ENCODE measurements around the gene COL9A1. TPM values are rescaled to one million over a fixed set of nuclear protein-coding genes. Genes with fewer than 3 reads are reported as not detected.

COL9A1 gene
- total RNA-seq, 1 experiment from 2014 or later = not detected

GRCh38 chr6:70299456-70299855 lies 3.4 kb downstream of the COL9A1 start:
- in situ Hi-C loops (cut with HindIII; ENCODE audit: low pct_unique_long_range_greater_than_20kb, low sequenced_read_pairs) = no loop called here
- no peak for DNase-seq (ENCODE audit: low read depth)

- in situ Hi-C loops (cut with HindIII; ENCODE audit: low pct_unique_long_range_greater_than_20kb, low sequenced_read_pairs) = no loop called here
- no peak for DNase-seq (ENCODE audit: low read depth)
These were observed 4.8 kb downstream of the COL9A1 start for GRCh38 chr6:70298068-70298467.

DNA sequence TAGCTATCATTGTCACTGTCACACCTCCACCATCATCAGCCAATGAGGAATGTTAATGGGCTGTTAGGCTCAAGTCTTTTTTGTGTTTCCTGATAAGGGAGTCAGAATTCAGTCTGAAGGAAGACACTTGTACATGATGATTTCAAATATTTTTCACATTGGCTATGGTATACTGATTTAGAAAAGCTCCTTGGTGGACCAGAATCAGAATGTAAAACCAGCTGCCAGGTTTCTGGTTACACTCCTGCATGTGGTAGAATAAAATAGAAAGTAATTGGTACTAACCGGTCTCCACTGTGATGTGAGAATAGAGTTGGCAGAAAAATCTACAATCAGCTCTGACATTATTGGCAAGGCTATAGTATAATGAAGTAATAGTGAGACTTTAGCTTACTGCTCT lies 10.7 kb downstream of the COL9A1 start:
- in situ Hi-C loops (cut with HindIII; ENCODE audit: low pct_unique_long_range_greater_than_20kb, low sequenced_read_pairs) = no loop called here
- DNase-seq (ENCODE audit: low read depth) = no peak

GRCh38 chr6:70289299-70289698 lies 13.6 kb downstream of the COL9A1 start:
- in situ Hi-C loops (cut with HindIII; ENCODE audit: low pct_unique_long_range_greater_than_20kb, low sequenced_read_pairs) = no loop called here
- DNase-seq (ENCODE audit: low read depth) = no peak

GRCh38 chr6:70286905-70287304 lies 16.0 kb downstream of the COL9A1 start:
- in situ Hi-C loops (cut with HindIII; ENCODE audit: low pct_unique_long_range_greater_than_20kb, low sequenced_read_pairs) = no loop called here
- no peak for DNase-seq (ENCODE audit: low read depth)

DNA sequence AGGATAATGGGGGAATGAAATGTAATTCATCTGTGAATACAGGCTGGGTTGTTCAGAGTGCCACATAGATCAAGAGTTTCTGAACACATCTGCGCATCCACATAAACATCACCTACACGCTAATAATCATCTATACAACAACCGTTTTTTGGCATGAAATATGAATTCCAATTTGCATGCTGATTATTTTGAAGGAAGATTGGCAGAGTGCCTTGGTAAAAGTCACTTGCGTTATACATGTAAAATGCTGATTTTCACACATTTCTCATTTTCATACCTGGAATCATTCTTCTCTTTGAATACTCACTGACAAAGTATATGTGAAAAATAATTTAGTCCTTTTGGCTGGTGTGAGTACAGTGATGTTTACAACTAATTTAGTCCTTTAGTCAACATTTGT lies 17.7 kb downstream of the COL9A1 start:
- in situ Hi-C loops (cut with HindIII; ENCODE audit: low pct_unique_long_range_greater_than_20kb, low sequenced_read_pairs) = no loop called here
- no peak for DNase-seq (ENCODE audit: low read depth)

- DNase-seq (ENCODE audit: low read depth) = no peak
- in situ Hi-C loops (cut with HindIII; ENCODE audit: low pct_unique_long_range_greater_than_20kb, low sequenced_read_pairs) = no loop called here
These were observed 19.9 kb downstream of the COL9A1 start for GRCh38 chr6:70282919-70283461.

- in situ Hi-C loops (cut with HindIII; ENCODE audit: low pct_unique_long_range_greater_than_20kb, low sequenced_read_pairs) = no loop called here
- DNase-seq (ENCODE audit: low read depth) = no peak
These were observed 20.5 kb downstream of the COL9A1 start for GRCh38 chr6:70282312-70282918.

- no peak for DNase-seq (ENCODE audit: low read depth)
- in situ Hi-C loops (cut with HindIII; ENCODE audit: low pct_unique_long_range_greater_than_20kb, low sequenced_read_pairs) = no loop called here
These were observed 21.0 kb downstream of the COL9A1 start for GRCh38 chr6:70281923-70282311.

DNA sequence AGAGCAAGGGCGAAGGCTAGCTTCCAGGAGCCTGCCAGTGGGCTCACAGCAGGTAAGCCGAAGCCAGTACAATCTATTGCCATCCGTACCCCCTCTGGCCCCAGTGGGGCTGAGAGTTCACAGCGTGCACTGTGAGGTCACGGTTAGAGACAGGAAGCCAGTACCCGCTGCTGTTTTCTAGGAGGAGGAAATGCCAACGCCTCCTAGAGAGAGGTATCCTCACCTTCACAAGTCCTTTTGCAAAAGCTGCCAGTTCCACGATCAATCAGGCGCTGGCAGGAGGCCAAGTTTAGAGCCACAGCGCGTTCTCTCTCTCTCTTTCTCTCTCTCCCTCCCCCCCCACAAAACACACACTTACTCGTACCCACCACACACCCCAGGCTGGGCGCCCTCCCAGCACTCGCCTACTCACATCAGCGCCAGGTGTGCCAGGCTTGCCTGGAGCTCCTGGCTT lies 22.5 kb downstream of the COL9A1 start:
- in situ Hi-C loops (cut with HindIII; ENCODE audit: low pct_unique_long_range_greater_than_20kb, low sequenced_read_pairs) = no loop called here
- no peak for DNase-seq (ENCODE audit: low read depth)

- no peak for DNase-seq (ENCODE audit: low read depth)
- in situ Hi-C loops (cut with HindIII; ENCODE audit: low pct_unique_long_range_greater_than_20kb, low sequenced_read_pairs) = no loop called here
These were observed 25.4 kb downstream of the COL9A1 start for GRCh38 chr6:70277470-70277869.

- no peak for DNase-seq (ENCODE audit: low read depth)
- in situ Hi-C loops (cut with HindIII; ENCODE audit: low pct_unique_long_range_greater_than_20kb, low sequenced_read_pairs) = no loop called here
These were observed 28.5 kb downstream of the COL9A1 start for GRCh38 chr6:70274338-70274737.

GRCh38 chr6:70272071-70272470 lies 30.8 kb downstream of the COL9A1 start:
- in situ Hi-C loops (cut with HindIII; ENCODE audit: low pct_unique_long_range_greater_than_20kb, low sequenced_read_pairs) = no loop called here
- no peak for DNase-seq (ENCODE audit: low read depth)

DNA sequence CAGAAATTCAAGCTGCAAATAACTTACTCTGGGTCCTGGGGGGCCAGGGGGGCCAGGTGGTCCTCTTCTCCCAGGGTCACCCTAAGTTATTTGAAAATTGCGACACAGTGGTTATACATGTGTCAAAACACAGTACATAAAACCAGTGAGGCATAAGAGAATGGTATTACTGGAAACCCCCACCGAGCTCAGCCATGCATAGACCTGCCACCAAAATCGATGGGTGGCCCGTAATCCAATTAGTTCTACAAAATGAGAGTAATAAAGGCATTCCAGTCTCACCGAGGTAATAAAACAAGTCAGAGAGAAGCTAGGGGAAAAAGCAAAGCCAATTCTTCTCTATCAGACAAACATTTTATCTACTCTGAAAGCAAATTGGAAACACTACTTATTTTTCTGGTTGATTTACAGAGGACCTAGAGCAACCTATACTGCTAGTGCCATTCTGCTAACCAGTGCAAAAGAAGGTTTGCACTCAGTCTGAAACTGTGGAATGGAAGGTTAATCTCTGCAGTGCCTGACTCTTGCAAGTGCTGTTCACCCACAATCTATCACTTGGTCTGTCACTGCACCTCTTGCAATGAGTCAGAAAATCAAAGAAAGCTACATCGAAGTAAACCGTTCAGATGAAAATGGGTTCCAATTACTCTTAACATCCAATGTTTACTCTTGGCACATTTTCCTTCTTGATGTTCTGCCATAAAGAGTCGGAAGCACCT lies 32.4 kb downstream of the COL9A1 start:
- in situ Hi-C loops (cut with HindIII; ENCODE audit: low pct_unique_long_range_greater_than_20kb, low sequenced_read_pairs) = no loop called here
- DNase-seq (ENCODE audit: low read depth) = peak; percentile 4

DNA sequence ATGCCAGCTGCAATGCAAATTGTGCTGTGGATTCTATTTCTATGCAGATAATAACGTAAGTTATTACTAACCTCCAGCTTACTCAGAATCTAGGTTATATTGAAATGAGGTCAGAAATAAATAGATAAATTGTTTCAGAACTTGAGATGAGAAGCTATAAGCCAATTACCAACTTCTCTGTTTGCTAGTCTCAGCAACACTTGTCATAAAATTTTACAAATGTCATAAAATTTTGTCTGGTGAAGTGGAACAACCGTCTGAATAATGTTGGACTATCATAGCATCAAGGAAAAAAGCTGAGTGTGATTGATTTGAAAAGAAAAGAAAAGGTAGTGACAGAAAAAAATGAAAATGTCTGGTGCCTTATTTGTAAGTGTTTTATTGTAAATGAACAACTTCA lies 36.7 kb downstream of the COL9A1 start:
- in situ Hi-C loops (cut with HindIII; ENCODE audit: low pct_unique_long_range_greater_than_20kb, low sequenced_read_pairs) = no loop called here
- no peak for DNase-seq (ENCODE audit: low read depth)

- in situ Hi-C loops (cut with HindIII; ENCODE audit: low pct_unique_long_range_greater_than_20kb, low sequenced_read_pairs) = no loop called here
- no peak for DNase-seq (ENCODE audit: low read depth)
These were observed 38.6 kb downstream of the COL9A1 start for GRCh38 chr6:70264306-70264705.

DNA sequence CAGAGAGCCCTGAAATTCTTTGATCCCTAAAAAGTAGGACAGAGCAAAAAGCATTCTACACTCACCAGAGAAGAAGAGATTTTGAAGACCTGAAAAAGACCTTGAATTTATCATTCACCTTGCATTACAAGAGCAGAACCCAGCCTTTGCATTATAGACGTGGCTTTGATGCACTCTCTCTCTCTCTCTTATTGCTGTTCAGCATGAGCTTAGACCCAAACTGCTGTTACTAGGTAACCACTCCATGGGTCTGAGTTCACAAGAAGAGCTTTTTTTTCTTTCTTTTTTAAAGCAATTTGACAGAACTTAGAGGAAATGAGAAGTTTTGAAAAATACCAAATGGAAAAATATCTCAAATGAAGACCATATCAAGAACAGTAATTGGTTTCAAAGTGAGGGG lies 44.4 kb downstream of the COL9A1 start:
- in situ Hi-C loops (cut with HindIII; ENCODE audit: low pct_unique_long_range_greater_than_20kb, low sequenced_read_pairs) = no loop called here
- no peak for DNase-seq (ENCODE audit: low read depth)

GRCh38 chr6:70257768-70258273 lies 45.1 kb downstream of the COL9A1 start:
- DNase-seq (ENCODE audit: low read depth) = no peak
- in situ Hi-C loops (cut with HindIII; ENCODE audit: low pct_unique_long_range_greater_than_20kb, low sequenced_read_pairs) = no loop called here

DNA sequence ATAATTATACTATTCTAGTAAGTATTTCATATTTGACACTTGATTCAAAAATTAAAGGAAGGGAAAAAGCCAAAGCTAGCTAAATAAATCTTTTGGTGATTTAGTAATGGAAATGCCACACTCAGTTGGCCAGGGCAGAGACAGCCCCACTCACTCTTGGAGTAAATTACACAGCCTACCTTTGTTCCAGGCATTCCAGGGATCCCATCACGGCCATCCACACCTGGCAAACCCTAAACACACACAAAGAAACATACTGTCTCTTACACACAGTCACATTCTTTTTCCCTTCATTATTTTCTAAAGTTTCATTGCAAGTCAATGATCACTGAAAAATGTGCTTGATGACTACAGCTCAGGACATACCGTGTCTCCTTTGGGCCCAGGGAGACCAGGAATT lies 48.1 kb downstream of the COL9A1 start:
- in situ Hi-C loops (cut with HindIII; ENCODE audit: low pct_unique_long_range_greater_than_20kb, low sequenced_read_pairs) = no loop called here
- DNase-seq (ENCODE audit: low read depth) = no peak

DNA sequence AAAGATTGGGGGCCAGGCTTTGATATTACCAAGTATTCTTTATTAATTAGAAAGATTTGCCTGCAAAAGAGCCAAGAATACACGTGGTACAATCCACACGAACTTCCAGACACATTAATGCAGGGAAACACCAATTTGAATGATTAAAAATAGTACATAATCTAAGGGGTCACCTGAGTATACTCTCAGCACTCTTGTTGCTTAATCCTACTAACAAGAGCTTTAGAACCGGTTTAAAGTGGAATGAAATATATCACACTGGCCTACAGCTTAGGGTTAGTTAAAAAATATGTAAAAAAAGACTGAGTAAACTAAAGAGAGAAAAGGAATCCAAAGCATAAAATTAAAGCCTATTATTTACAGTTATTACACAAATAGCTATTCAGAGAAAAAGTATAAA lies 49.0 kb downstream of the COL9A1 start:
- in situ Hi-C loops (cut with HindIII; ENCODE audit: low pct_unique_long_range_greater_than_20kb, low sequenced_read_pairs) = no loop called here

More for the DNA sequence above, 49.0 kb downstream of the COL9A1 start:
- no peak for DNase-seq (ENCODE audit: low read depth)
